ENCODE results near the gene RAD51B. TPM values are rescaled to one million over a fixed set of nuclear protein-coding genes. Genes with fewer than 3 reads are reported as not detected.

The RAD51B gene
- total and polyA plus RNA-seq, 9 of the 15 experiments (the other 6 are each of a cell fraction or from before 2014, with no cell fraction given) = 8.5 to 17.3 (median 11.3) TPM

DNA sequence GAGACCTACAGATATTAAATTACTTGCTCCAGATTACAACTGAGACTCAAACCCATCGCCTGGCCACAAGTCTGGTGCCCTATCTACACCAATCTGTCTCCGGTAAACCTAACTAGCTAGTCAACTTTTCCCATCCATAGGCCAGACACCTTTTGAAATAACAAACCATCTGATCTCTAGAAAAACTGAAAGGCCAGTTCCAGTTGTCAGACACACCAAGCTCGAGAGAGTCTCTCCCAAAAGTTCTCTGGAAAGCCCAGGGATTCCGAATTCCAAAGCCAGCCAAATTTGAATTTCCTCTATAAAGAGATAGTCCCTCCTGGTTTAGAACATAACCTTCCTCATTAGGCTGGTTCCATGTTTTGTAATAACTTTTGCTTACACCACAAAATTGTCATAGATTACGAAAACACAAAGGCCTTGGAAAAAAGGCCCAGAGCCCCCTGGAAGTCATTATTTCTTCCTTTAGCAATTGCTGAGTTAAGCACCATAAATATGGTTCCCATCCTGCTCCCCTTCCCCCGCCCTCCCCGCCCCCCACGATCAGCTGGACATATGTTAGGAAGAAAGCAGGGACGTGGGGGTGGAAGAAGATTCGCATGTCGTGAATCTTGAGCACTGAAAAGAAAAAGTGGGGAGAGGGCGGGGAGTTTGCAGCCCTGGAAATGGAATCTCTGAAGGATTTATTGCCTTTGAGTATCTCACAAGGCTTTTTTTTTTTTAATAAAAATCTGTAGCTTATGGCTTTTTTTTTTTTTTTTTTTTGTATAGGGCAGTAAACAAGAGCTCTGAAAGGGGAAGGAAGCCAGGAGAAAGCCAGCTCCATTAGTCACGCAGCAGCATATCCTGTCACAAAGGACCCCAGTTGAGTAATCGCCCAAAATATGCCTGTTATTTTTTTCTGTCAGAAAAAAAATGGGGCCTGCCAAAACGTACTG lies 862.9 kb downstream of the RAD51B start (continued):
- TF ChIP-seq ZNF76 (CRISPR knock-in tag; IDR thresholded peaks at IDR 0.05; ENCODE audit: borderline replicate concordance) (no peak), ZNF197 (CRISPR knock-in tag; IDR thresholded peaks at IDR 0.05; ENCODE audit: low read depth) (0 out of 2 replicates have a peak, but pooled peaks have one; percentile 9), GATAD2B (IDR thresholded peaks at IDR 0.05; ENCODE audit: borderline replicate concordance) (no peak), DDX20 (tag; IDR thresholded peaks at IDR 0.05; ENCODE audit: low read depth) (no peak), TCF7 (IDR thresholded peaks at IDR 0.05; ENCODE audit: borderline replicate concordance) (no peak), ZNF584 (CRISPR knock-in tag; IDR thresholded peaks at IDR 0.05; ENCODE audit: low read depth) (peak; percentile 78; the same call in 1 of the 2 replicates), ZNF766 (CRISPR knock-in tag; conservative IDR thresholded peaks at IDR 0.05) (peak; percentile 68; the same call in 1 of the 2 replicates), NR2C2 (CRISPR knock-in tag; IDR thresholded peaks at IDR 0.05) (no peak), NR2C2 (tag; IDR thresholded peaks at IDR 0.05) (peak; percentile 47; the same call in 1 of the 2 replicates), ZNF316 (IDR thresholded peaks at IDR 0.05) (peak; percentile 26; the same call in 1 of the 2 replicates)
- TF ChIP-seq, protein P1, sequence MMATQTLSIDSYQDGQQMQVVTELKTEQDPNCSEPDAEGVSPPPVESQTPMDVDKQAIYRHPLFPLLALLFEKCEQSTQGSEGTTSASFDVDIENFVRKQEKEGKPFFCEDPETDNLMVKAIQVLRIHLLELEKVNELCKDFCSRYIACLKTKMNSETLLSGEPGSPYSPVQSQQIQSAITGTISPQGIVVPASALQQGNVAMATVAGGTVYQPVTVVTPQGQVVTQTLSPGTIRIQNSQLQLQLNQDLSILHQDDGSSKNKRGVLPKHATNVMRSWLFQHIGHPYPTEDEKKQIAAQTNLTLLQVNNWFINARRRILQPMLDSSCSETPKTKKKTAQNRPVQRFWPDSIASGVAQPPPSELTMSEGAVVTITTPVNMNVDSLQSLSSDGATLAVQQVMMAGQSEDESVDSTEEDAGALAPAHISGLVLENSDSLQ (IDR thresholded peaks at IDR 0.05) = 0 out of 2 replicates have a peak, but pooled peaks have one; percentile 21
- TF ChIP-seq, protein P2, sequence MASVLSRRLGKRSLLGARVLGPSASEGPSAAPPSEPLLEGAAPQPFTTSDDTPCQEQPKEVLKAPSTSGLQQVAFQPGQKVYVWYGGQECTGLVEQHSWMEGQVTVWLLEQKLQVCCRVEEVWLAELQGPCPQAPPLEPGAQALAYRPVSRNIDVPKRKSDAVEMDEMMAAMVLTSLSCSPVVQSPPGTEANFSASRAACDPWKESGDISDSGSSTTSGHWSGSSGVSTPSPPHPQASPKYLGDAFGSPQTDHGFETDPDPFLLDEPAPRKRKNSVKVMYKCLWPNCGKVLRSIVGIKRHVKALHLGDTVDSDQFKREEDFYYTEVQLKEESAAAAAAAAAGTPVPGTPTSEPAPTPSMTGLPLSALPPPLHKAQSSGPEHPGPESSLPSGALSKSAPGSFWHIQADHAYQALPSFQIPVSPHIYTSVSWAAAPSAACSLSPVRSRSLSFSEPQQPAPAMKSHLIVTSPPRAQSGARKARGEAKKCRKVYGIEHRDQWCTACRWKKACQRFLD (CRISPR knock-in tag; IDR thresholded peaks at IDR 0.05) = peak; percentile 73; the same call in 1 of the 2 replicates
- TF ChIP-seq, protein P3, sequence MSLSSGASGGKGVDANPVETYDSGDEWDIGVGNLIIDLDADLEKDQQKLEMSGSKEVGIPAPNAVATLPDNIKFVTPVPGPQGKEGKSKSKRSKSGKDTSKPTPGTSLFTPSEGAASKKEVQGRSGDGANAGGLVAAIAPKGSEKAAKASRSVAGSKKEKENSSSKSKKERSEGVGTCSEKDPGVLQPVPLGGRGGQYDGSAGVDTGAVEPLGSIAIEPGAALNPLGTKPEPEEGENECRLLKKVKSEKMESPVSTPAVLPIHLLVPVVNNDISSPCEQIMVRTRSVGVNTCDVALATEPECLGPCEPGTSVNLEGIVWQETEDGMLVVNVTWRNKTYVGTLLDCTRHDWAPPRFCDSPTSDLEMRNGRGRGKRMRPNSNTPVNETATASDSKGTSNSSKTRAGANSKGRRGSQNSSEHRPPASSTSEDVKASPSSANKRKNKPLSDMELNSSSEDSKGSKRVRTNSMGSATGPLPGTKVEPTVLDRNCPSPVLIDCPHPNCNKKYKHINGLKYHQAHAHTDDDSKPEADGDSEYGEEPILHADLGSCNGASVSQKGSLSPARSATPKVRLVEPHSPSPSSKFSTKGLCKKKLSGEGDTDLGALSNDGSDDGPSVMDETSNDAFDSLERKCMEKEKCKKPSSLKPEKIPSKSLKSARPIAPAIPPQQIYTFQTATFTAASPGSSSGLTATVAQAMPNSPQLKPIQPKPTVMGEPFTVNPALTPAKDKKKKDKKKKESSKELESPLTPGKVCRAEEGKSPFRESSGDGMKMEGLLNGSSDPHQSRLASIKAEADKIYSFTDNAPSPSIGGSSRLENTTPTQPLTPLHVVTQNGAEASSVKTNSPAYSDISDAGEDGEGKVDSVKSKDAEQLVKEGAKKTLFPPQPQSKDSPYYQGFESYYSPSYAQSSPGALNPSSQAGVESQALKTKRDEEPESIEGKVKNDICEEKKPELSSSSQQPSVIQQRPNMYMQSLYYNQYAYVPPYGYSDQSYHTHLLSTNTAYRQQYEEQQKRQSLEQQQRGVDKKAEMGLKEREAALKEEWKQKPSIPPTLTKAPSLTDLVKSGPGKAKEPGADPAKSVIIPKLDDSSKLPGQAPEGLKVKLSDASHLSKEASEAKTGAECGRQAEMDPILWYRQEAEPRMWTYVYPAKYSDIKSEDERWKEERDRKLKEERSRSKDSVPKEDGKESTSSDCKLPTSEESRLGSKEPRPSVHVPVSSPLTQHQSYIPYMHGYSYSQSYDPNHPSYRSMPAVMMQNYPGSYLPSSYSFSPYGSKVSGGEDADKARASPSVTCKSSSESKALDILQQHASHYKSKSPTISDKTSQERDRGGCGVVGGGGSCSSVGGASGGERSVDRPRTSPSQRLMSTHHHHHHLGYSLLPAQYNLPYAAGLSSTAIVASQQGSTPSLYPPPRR (CRISPR knock-in tag; IDR thresholded peaks at IDR 0.05; ENCODE audit: borderline replicate concordance) = no peak
- TF ChIP-seq, protein P4, sequence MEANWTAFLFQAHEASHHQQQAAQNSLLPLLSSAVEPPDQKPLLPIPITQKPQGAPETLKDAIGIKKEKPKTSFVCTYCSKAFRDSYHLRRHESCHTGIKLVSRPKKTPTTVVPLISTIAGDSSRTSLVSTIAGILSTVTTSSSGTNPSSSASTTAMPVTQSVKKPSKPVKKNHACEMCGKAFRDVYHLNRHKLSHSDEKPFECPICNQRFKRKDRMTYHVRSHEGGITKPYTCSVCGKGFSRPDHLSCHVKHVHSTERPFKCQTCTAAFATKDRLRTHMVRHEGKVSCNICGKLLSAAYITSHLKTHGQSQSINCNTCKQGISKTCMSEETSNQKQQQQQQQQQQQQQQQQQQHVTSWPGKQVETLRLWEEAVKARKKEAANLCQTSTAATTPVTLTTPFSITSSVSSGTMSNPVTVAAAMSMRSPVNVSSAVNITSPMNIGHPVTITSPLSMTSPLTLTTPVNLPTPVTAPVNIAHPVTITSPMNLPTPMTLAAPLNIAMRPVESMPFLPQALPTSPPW (CRISPR knock-in tag; IDR thresholded peaks at IDR 0.05) = peak; percentile 73

All from K562 (cell line).